Measurements from ENCODE around the gene RRP15.
A peak's percentile ranks its signal among the peaks of the same experiment; 100 is the strongest.
"Not testable (repeated sequence)": the region's sequence is repeated elsewhere in the genome, so short reads cannot be mapped to it uniquely, and the experiment has no call there.

RRP15 gene

GRCh38 chr1:218296162-218296561 lies 11.1 kb downstream of the RRP15 start:
- DNase-seq = no peak

- DNase-seq = no peak
Observed at GRCh38 chr1:218297461-218297860, 12.4 kb downstream of the RRP15 start.

- no peak for DNase-seq
Observed at GRCh38 chr1:218297867-218298266, 12.8 kb downstream of the RRP15 start.

- no peak for DNase-seq
Observed at GRCh38 chr1:218298398-218298797, 13.3 kb downstream of the RRP15 start.

- peak in 2 of 58 donors; percentile 4 to 29 for DNase-seq
Observed at GRCh38 chr1:218299416-218299815, 14.3 kb downstream of the RRP15 start.

- no peak for DNase-seq
Observed at GRCh38 chr1:218301217-218301616, 16.1 kb downstream of the RRP15 start.

- DNase-seq = no peak
Observed at GRCh38 chr1:218302155-218302554, 17.1 kb downstream of the RRP15 start.

- DNase-seq = no peak
Observed at GRCh38 chr1:218303176-218303879, 18.2 kb downstream of the RRP15 start.

GRCh38 chr1:218304281-218305039 lies 19.4 kb downstream of the RRP15 start:
- DNase-seq = peak in 3 of 58 donors; percentile 8 to 54 (median 8)

GRCh38 chr1:218305472-218306064 lies 20.5 kb downstream of the RRP15 start:
- no peak for DNase-seq

GRCh38 chr1:218312509-218312908 lies 27.4 kb downstream of the RRP15 start:
- DNase-seq = no peak

GRCh38 chr1:218314316-218314715 lies 29.2 kb downstream of the RRP15 start:
- no peak for DNase-seq

GRCh38 chr1:218315638-218316037 lies 30.5 kb downstream of the RRP15 start:
- DNase-seq = no peak

GRCh38 chr1:218317061-218317460 lies 32.0 kb downstream of the RRP15 start:
- no peak for DNase-seq

- not testable (repeated sequence) for DNase-seq
Observed at GRCh38 chr1:218320182-218320581, 35.1 kb downstream of the RRP15 start.

- no peak for DNase-seq
Observed at GRCh38 chr1:218322762-218323161, 37.7 kb downstream of the RRP15 start.

- DNase-seq = no peak
Observed at GRCh38 chr1:218323568-218324225, 38.6 kb downstream of the RRP15 start.

- no peak for DNase-seq
Observed at GRCh38 chr1:218324226-218324580, 39.1 kb downstream of the RRP15 start.

- DNase-seq = no peak
Observed at GRCh38 chr1:218328769-218329168, 43.7 kb downstream of the RRP15 start.

GRCh38 chr1:218330043-218330623 lies 45.0 kb downstream of the RRP15 start:
- peak in 1 of 58 donors; percentile 11 for DNase-seq

GRCh38 chr1:218332416-218332815 lies 47.3 kb downstream of the RRP15 start:
- no peak for DNase-seq

- DNase-seq = no peak
Observed at GRCh38 chr1:218336328-218336727, 51.2 kb downstream of the RRP15 start.
